ENCODE data around the gene TSC22D2.

DNA sequence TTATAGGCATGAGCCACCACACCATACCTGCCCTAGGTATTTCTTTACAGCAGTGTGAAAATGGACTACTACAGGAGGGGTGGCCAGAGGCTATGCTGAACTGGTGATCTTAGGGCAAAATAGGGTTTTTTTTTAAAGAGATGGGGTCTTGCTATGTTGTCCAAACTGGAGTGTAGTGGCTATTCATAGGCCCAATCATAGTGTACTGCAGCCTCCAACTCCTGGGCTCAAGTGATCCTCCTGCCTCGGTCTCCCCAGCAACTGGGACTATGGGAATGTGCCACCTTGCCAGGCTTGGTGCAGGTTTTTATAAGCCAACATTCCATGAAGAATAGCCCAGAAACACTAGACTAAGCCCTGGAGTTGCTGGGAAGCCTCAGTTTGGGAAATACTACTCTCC, 28.6 kb upstream of the TSC22D2 start:
- TF ChIP-seq POLR2AphosphoS5 (IDR thresholded peaks at IDR 0.05; ENCODE audit: borderline replicate concordance, low read depth, low read length), result no peak
- no peak for TF ChIP-seq EZH2 (IDR thresholded peaks at IDR 0.05)
